Skeletal muscle tissue (tissue), 4 donors: ENCODE data around the gene FANCE. TPM values are rescaled to one million over a fixed set of nuclear protein-coding genes. Genes with fewer than 3 reads are reported as not detected.
"Not testable (repeated sequence)": the region's sequence is repeated elsewhere in the genome, so short reads cannot be mapped to it uniquely, and the experiment has no call there.

Source experiments
- H3K27ac ChIP-seq: one replicate; pipeline ENCODE4 v1.7.0; 2013; ENCODE audit warnings: mild to moderate bottlenecking, low read depth, low read length, inconsistent platforms
- H3K27me3 ChIP-seq, 3 donors: one replicate each; pipeline ENCODE4 v1.7.0; 2013; ENCODE audit warnings: low read length in 3 of 3; ENCODE audit not compliant: control insufficient read depth in 3 of 3, insufficient read depth in 3 of 3
- H3K36me3 ChIP-seq, 3 donors: one replicate each; pipeline ENCODE4 v1.7.0; 2013; ENCODE audit warnings: low read length in 3 of 3; ENCODE audit not compliant: control insufficient read depth in 3 of 3, insufficient read depth in 3 of 3
- H3K4me1 ChIP-seq, 3 donors: one replicate each; pipeline ENCODE4 v1.7.0; 2013; ENCODE audit warnings: low read length in 3 of 3, mild to moderate bottlenecking in 3 of 3; ENCODE audit not compliant: control insufficient read depth in 3 of 3, insufficient read depth in 3 of 3
- H3K4me3 ChIP-seq, 3 donors: one replicate each; pipeline ENCODE4 v1.7.0; 2013; ENCODE audit warnings: low read length in 3 of 3
- H3K9ac ChIP-seq, 3 donors: one replicate each; pipeline ENCODE4 v1.7.0; 2013; ENCODE audit warnings: low read length in 3 of 3, mild to moderate bottlenecking in 3 of 3, moderate library complexity in 2 of 3, low read depth in 1 of 3
- H3K9me3 ChIP-seq, 3 donors: one replicate each; pipeline ENCODE4 v1.7.0; 2013; ENCODE audit warnings: low read length in 3 of 3; ENCODE audit not compliant: control insufficient read depth in 3 of 3
- total RNA-seq: library from RNA; depleted of rRNA; stranded (reverse); fragments of >200 nt; gene quantifications from one replicate; pipeline ENCODE4 v1.2.3, GENCODE V29; 2014
- donor health status: Osteomylitis.

The FANCE gene
- total RNA-seq, 1 donor from 2014 or later: 21.9 TPM

GRCh38 chr6:35428421-35429149 is 23.6 kb upstream of the FANCE start:
- H3K4me3 ChIP-seq: no peak overlapping the region
- H3K36me3 ChIP-seq: peaks cover 26 to 35% (median 28%) of the 10 kb centered on the region in 3 donors
- H3K27ac ChIP-seq: no peak overlapping the region
- H3K9ac ChIP-seq: no peak overlapping the region
- peaks cover 0 to 8% (median 0%) of the 10 kb centered on the region in 3 donors for H3K4me1 ChIP-seq
- H3K27me3 ChIP-seq: no peaks in the 10 kb centered on the region
- peaks cover 0 to 8% (median 3%) of the 10 kb centered on the region in 3 donors for H3K9me3 ChIP-seq

DNA sequence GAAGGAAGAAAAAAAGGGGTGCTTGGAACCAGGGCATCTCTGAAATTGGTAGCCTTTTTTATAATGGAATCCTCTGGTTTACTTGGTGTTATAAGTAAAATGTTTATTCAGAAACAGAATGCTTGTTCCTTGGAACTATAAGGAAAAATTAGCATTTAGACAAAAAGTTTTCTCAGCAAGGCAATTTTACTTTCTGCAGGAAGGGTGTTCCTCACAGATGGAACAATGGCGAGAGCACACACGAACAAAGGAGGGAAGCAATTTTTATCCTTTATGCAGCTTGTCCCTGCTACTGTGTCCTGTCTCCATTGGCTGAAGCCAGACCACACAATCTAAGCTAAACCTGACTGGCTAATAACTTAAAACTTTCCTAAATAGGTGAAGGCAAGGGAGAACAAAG is 22.7 kb upstream of the FANCE start:
- H3K9me3 ChIP-seq: peaks cover 0 to 8% (median 3%) of the 10 kb centered on the region in 3 donors
- H3K9ac ChIP-seq: no peak overlapping the region
- H3K4me1 ChIP-seq: peaks cover 0 to 8% (median 2%) of the 10 kb centered on the region in 3 donors
- H3K27me3 ChIP-seq: no peaks in the 10 kb centered on the region
- H3K36me3 ChIP-seq: peaks cover 18 to 26% (median 21%) of the 10 kb centered on the region in 3 donors
- no peak overlapping the region for H3K27ac ChIP-seq
- no peak overlapping the region for H3K4me3 ChIP-seq

DNA sequence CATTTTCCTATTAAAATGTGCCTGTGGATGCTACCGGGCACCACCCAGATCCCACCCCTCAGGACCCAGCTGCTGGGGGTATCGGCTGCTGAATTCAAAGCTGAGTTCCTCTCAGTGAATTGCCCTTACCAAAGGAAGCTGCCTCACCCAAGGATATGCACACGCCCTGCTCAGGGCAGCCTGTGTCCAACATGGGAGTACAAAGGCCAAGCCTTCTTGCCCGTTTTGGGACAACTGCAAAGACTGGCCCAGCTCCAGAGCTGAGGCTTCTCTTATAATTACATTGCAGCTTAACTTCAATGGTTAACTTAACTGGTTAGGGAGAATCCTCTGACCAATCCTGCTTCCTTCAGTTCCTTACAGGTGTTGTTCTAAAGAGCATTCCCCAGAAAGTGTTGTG is 19.8 kb upstream of the FANCE start:
- no peak overlapping the region for H3K4me3 ChIP-seq
- peaks cover 0 to 8% (median 3%) of the 10 kb centered on the region in 3 donors for H3K9me3 ChIP-seq
- peaks cover 3 to 10% (median 9%) of the 10 kb centered on the region in 3 donors for H3K4me1 ChIP-seq
- peaks cover 0 to 3% (median 0%) of the 10 kb centered on the region in 3 donors for H3K36me3 ChIP-seq
- H3K9ac ChIP-seq: no peak overlapping the region
- no peak overlapping the region for H3K27ac ChIP-seq
- no peaks in the 10 kb centered on the region for H3K27me3 ChIP-seq

DNA sequence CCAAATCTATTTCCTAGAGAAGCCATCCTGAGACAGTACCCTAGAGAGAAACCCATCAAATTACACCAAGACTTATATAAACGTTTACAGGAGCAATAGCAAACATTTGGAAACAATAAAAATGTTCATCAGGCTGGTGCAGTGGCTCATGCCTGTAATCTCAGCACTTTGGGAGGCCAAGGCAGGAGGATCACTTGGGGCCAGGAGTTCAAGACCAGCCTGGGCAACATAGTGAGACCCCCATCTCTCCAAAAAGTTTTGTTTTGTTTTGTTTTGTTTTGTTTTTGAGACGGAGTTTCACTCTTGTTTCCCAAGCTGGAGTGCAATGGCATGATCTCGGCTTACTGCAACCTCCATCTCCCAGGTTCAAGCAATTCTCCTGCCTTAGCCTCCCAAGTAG is 19.4 kb upstream of the FANCE start:
- not testable (repeated sequence) for H3K9me3 ChIP-seq, H3K4me3 ChIP-seq, H3K9ac ChIP-seq, H3K27ac ChIP-seq, H3K27me3 ChIP-seq, H3K36me3 ChIP-seq
- H3K4me1 ChIP-seq: peaks cover 3 to 10% (median 9%) of the 10 kb centered on the region in 3 donors

GRCh38 chr6:35435074-35435837 is 16.9 kb upstream of the FANCE start:
- Histone ChIP-seq H3K4me1 (peaks cover 3 to 10% (median 9%) of the 10 kb centered on the region in 3 donors), H3K36me3 (no peaks in the 10 kb centered on the region), H3K9me3 (no peaks in the 10 kb centered on the region), H3K4me3 (no peak overlapping the region), H3K9ac (peak overlapping the region in 2 of 3 donors; percentile 21 to 28), H3K27ac (no peak overlapping the region), H3K27me3 (no peaks in the 10 kb centered on the region)

DNA sequence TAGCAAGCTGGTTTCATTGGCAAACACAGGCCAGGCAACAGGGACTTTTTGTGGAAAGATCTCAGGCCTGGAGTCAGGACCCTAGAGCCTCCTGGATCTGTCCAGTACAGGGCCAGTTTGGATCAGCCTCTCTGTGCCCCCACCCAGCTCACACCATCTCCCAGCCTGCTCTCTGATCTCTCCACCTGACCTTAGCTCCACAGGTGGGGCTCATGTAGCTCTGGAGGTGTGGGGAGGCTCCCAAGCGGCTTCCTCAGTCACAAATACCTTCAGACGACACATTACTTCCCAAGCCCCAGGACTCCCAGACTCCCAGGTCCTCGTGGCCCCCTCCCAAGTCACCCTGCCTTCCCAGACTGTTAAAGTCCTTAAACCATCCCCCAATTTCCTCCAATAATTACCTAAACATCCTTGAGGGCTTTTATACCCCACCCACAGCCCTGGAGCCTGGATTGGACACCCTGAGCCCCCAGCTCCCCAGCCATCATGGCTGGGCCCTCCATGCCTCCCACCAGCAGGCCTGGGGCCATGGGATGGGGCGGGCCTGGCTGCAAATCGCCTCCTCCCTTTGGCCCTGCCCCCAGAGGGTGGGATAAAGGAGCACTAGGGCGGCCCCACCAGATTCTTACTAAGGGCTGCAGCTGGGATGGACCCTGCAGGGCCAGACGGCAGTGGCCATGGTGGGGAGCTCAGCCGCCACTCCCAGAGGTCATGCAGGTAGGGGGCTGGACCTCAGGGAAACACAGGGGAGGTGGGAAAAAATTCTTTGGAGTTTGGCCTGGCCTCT is 15.9 kb upstream of the FANCE start:
- Histone ChIP-seq H3K36me3 (no peaks in the 10 kb centered on the region), H3K9ac (no peak overlapping the region), H3K4me3 (no peak overlapping the region), H3K4me1 (peaks cover 3 to 10% (median 9%) of the 10 kb centered on the region in 3 donors), H3K9me3 (no peaks in the 10 kb centered on the region), H3K27ac (no peak overlapping the region), H3K27me3 (no peaks in the 10 kb centered on the region)

- H3K9ac ChIP-seq, H3K4me3 ChIP-seq, H3K27ac ChIP-seq, H3K36me3 ChIP-seq, H3K27me3 ChIP-seq, H3K9me3 ChIP-seq: not testable (repeated sequence)
- H3K4me1 ChIP-seq: peaks cover 3 to 10% (median 9%) of the 10 kb centered on the region in 3 donors
These were observed 13.6 kb upstream of the FANCE start for GRCh38 chr6:35438378-35439065.

GRCh38 chr6:35439308-35439707 is 12.8 kb upstream of the FANCE start:
- no peaks in the 10 kb centered on the region for H3K27me3 ChIP-seq
- no peak overlapping the region for H3K27ac ChIP-seq
- peaks cover 3 to 10% (median 9%) of the 10 kb centered on the region in 3 donors for H3K4me1 ChIP-seq
- H3K9ac ChIP-seq: no peak overlapping the region
- H3K4me3 ChIP-seq: no peak overlapping the region
- no peaks in the 10 kb centered on the region for H3K9me3 ChIP-seq
- no peaks in the 10 kb centered on the region for H3K36me3 ChIP-seq

GRCh38 chr6:35441205-35441604 is 10.9 kb upstream of the FANCE start:
- H3K4me1 ChIP-seq: no peaks in the 10 kb centered on the region
- H3K9ac ChIP-seq: no peak overlapping the region
- H3K27ac ChIP-seq: no peak overlapping the region
- H3K4me3 ChIP-seq: no peak overlapping the region
- H3K9me3 ChIP-seq: no peaks in the 10 kb centered on the region
- peaks cover 0 to 2% (median 0%) of the 10 kb centered on the region in 3 donors for H3K36me3 ChIP-seq
- no peaks in the 10 kb centered on the region for H3K27me3 ChIP-seq
